RWPE1 (cell line): Measurements from ENCODE around the gene PLXNB3.

Experiments
- CTCF ChIA-PET: fragments of 350-600 bp; sonication (Branson Sonifier 250); formaldehyde crosslinking; extraction: SDS; loops from one replicate; lab custom pipeline; 2021; lab: Yijun Ruan, JAX
- POLR2A ChIA-PET: fragments of 400-600 bp; formaldehyde crosslinking; extraction: SDS; loops from one replicate; lab custom pipeline; 2020; ENCODE audit warnings: antibody characterized with exemption; ENCODE audit not compliant: low non-redundant PET; lab: Yijun Ruan, JAX
- DNase-seq: peaks from one replicate; pipeline ENCODE4 v3.0.0; 2012; ENCODE audit warnings: low spot score
- H3K27ac ChIP-seq: fragments of 450-650 bp; 2 replicates; pipeline ENCODE4 v1.5.1; 2017
- CTCF ChIP-seq: fragments of 450-650 bp; conservative IDR thresholded peaks from 2 replicates; pipeline ENCODE4 v1.5.1; 2017; ENCODE audit warnings: low read depth, mild to moderate bottlenecking

Gene PLXNB3

GRCh38 chrX:153793291-153793690, 29.2 kb downstream of the PLXNB3 start:
- DNase-seq, result no peak
- POLR2A ChIA-PET, result no interaction called here
- TF ChIP-seq CTCF, result no peak

GRCh38 chrX:153794018-153794896, 30.2 kb downstream of the PLXNB3 start, which contains the start of the genes IDH3G and SSR4:
Gene IDH3G (minus strand): TSS chrX:153794375. CDS start chrX:153794326, 49 bp downstream.
Gene SSR4 (plus strand): TSS chrX:153794668. CDS start chrX:153794688, 20 bp downstream.
- TF ChIP-seq CTCF, result no peak
- ChIA-PET CTCF (no interaction called here), POLR2A (interaction anchor here (0.5 to 1.4 kb wide), 2 partner anchors 116 to 134 kb away, joined by 3 to 4 read pairs; no protein-coding TSS in a partner anchor)
- peak within 1 kb of the TSS; percentile 90 for H3K27ac ChIP-seq
- DNase-seq, result peak; percentile 94

More at GRCh38 chrX:153793291-153793690, 29.2 kb downstream of the PLXNB3 start:
- CTCF ChIA-PET, result no interaction called here
- peak overlapping the region; percentile 90 for H3K27ac ChIP-seq

GRCh38 chrX:153794897-153795816, 31.1 kb downstream of the PLXNB3 start:
- H3K27ac ChIP-seq, result peak overlapping the region; percentile 90
- no peak for TF ChIP-seq CTCF
- ChIA-PET POLR2A (interaction anchor here (0.5 to 1.4 kb wide), 2 partner anchors 115 to 133 kb away, joined by 3 to 4 read pairs; no protein-coding TSS in a partner anchor), CTCF (no interaction called here)
- no peak for DNase-seq

- no peak overlapping the region for H3K27ac ChIP-seq
- no peak for TF ChIP-seq CTCF
- no peak for DNase-seq
- CTCF ChIA-PET, result no interaction called here
- POLR2A ChIA-PET, result no interaction called here
These were observed 33.5 kb downstream of the PLXNB3 start for GRCh38 chrX:153797415-153798015.

- TF ChIP-seq CTCF, result no peak
- CTCF ChIA-PET, result interaction anchor here (0.9 kb wide), 1 partner anchor 20 kb away, joined by 4 read pairs; no protein-coding TSS in a partner anchor
- no peak for DNase-seq
- peak overlapping the region; percentile 21 for H3K27ac ChIP-seq
- POLR2A ChIA-PET, result no interaction called here
These were observed 35.3 kb downstream of the PLXNB3 start for GRCh38 chrX:153799326-153799725.
